Activated CD8-positive, alpha-beta T cell treated with anti-CD3 and anti-CD28 coated beads for 36 hours (primary cell): ENCODE data around the gene ASTN2. TPM values are rescaled to one million over a fixed set of nuclear protein-coding genes. Genes with fewer than 3 reads are reported as not detected.

Experiments
- ATAC-seq: fragments of 200-7000 bp; cut with Tn5 transposase; one replicate; pipeline ENCODE4 v1.10.0; 2021; ENCODE audit warnings: mild to moderate bottlenecking, moderate library complexity
- CTCF ChIA-PET: fragments of 350-600 bp; sonication (Branson Sonifier 250); formaldehyde crosslinking; loops from one replicate; lab custom pipeline; 2021; ENCODE audit warnings: antibody characterized with exemption; lab: Charles Lee
- POLR2A ChIA-PET: fragments of 350-600 bp; sonication (Branson Sonifier 250); formaldehyde crosslinking; loops from one replicate; lab custom pipeline; 2021; ENCODE audit warnings: antibody characterized with exemption; lab: Charles Lee
- DNase-seq: peaks from one replicate; pipeline ENCODE4 v3.0.0-alpha.2; 2020
- H3K27ac Mint-ChIP-seq: one replicate; pipeline ENCODE4 v1.8.0; 2021; ENCODE audit warnings: mild to moderate bottlenecking, mixed read lengths
- H3K27me3 Mint-ChIP-seq: one replicate; pipeline ENCODE4 v1.8.0; 2021; ENCODE audit warnings: mixed read lengths
- H3K36me3 Mint-ChIP-seq: one replicate; pipeline ENCODE4 v1.8.0; 2021; ENCODE audit warnings: low read depth, mixed read lengths
- H3K4me1 Mint-ChIP-seq: one replicate; pipeline ENCODE4 v1.8.0; 2021; ENCODE audit warnings: low read depth, mixed read lengths
- H3K4me3 Mint-ChIP-seq: one replicate; pipeline ENCODE4 v1.8.0; 2021; ENCODE audit warnings: mild to moderate bottlenecking, moderate library complexity, mixed read lengths
- H3K9me3 Mint-ChIP-seq: one replicate; pipeline ENCODE4 v1.8.0; 2021; ENCODE audit warnings: mixed read lengths
- CTCF ChIP-seq: fragments of 200-600 bp; IDR thresholded peaks from one replicate; pipeline ENCODE4 v1.8.0; 2022; ENCODE audit warnings: antibody characterized with exemption, mild to moderate bottlenecking
- intact Hi-C: fragments of 100-400 bp; cut with micrococcal nuclease; formaldehyde crosslinking; loops from one replicate; pipeline ENCODE4 v1.10.0; 2022
- total RNA-seq, 2 experiments: library from RNA; stranded (reverse); gene quantifications; one replicate each; pipeline ENCODE4 v1.2.3, GENCODE V29; 2021

ASTN2 gene
- total RNA-seq, 2 experiments from 2014 or later, result 5.2 to 5.7 TPM

GRCh38 chr9:116868201-116868600, 546.7 kb downstream of the ASTN2 start:
- no peaks in the 10 kb centered on the region for H3K27me3 Mint-ChIP-seq
- POLR2A ChIA-PET, result no interaction called here
- H3K27ac Mint-ChIP-seq, result no peak overlapping the region
- no peak for TF ChIP-seq CTCF
- CTCF ChIA-PET, result no interaction called here
- no peak for ATAC-seq
- intact Hi-C loops, result no loop called here
- no peaks in the 10 kb centered on the region for H3K36me3 Mint-ChIP-seq
- DNase-seq, result no peak
- H3K9me3 Mint-ChIP-seq, result no peaks in the 10 kb centered on the region
- no peaks in the 10 kb centered on the region for H3K4me1 Mint-ChIP-seq
- H3K4me3 Mint-ChIP-seq, result no peak overlapping the region

- Mint-ChIP-seq H3K9me3 (no peaks in the 10 kb centered on the region), H3K36me3 (no peaks in the 10 kb centered on the region), H3K4me3 (no peak overlapping the region), H3K27ac (no peak overlapping the region), H3K4me1 (no peaks in the 10 kb centered on the region), H3K27me3 (peaks cover 2% of the 10 kb centered on the region)
- ChIA-PET CTCF (interaction anchor here (0.8 to 5.6 kb wide), 13 partner anchors 9 to 1268 kb away, joined by 3 to 57 read pairs (median 5); no protein-coding TSS in a partner anchor), POLR2A (no interaction called here)
- TF ChIP-seq CTCF, result no peak
- ATAC-seq, result no peak
- no peak for DNase-seq
- intact Hi-C loops, result loop anchor here (5.0 kb wide), 1 partner anchor 124 kb away; no protein-coding TSS in a partner anchor
Measured at GRCh38 chr9:116861321-116861720, 553.5 kb downstream of the ASTN2 start.

- DNase-seq (peak; percentile 26), ATAC-seq (no peak)
- no peaks in the 10 kb centered on the region for H3K4me1 Mint-ChIP-seq
- peaks cover 2% of the 10 kb centered on the region for H3K27me3 Mint-ChIP-seq
- no peaks in the 10 kb centered on the region for H3K36me3 Mint-ChIP-seq
- intact Hi-C loops, result loop anchor here (5.0 kb wide), 1 partner anchor 123 kb away; no protein-coding TSS in a partner anchor
- CTCF ChIA-PET, result interaction anchor here (0.8 to 5.6 kb wide), 15 partner anchors 8 to 1268 kb away, joined by 3 to 57 read pairs (median 5); no protein-coding TSS in a partner anchor
- TF ChIP-seq CTCF, result peak; percentile 68
- POLR2A ChIA-PET, result no interaction called here
- no peak overlapping the region for H3K27ac Mint-ChIP-seq
- no peaks in the 10 kb centered on the region for H3K9me3 Mint-ChIP-seq
- H3K4me3 Mint-ChIP-seq, result no peak overlapping the region
Measured at GRCh38 chr9:116860509-116861120, 554.2 kb downstream of the ASTN2 start.

GRCh38 chr9:116859763-116860162, 555.1 kb downstream of the ASTN2 start:
- no peaks in the 10 kb centered on the region for H3K9me3 Mint-ChIP-seq
- CTCF ChIA-PET, result interaction anchor here (1.2 to 5.6 kb wide), 8 partner anchors 7 to 1267 kb away, joined by 3 to 57 read pairs (median 6); no protein-coding TSS in a partner anchor
- H3K36me3 Mint-ChIP-seq, result no peaks in the 10 kb centered on the region
- DNase-seq, result no peak
- no peak overlapping the region for H3K4me3 Mint-ChIP-seq
- H3K27ac Mint-ChIP-seq, result no peak overlapping the region
- ATAC-seq, result no peak
- POLR2A ChIA-PET, result no interaction called here
- no peak for TF ChIP-seq CTCF
- H3K4me1 Mint-ChIP-seq, result no peaks in the 10 kb centered on the region
- peaks cover 2% of the 10 kb centered on the region for H3K27me3 Mint-ChIP-seq
- intact Hi-C loops, result loop anchor here (5.0 kb wide), 1 partner anchor 122 kb away; no protein-coding TSS in a partner anchor

- intact Hi-C loops, result no loop called here
- peaks cover 2% of the 10 kb centered on the region for H3K27me3 Mint-ChIP-seq
Measured at GRCh38 chr9:116857321-116857720, 557.5 kb downstream of the ASTN2 start.

More at GRCh38 chr9:116857321-116857720, 557.5 kb downstream of the ASTN2 start:
- POLR2A ChIA-PET, result no interaction called here
- no peaks in the 10 kb centered on the region for H3K4me1 Mint-ChIP-seq
- H3K9me3 Mint-ChIP-seq, result no peaks in the 10 kb centered on the region
- H3K36me3 Mint-ChIP-seq, result no peaks in the 10 kb centered on the region
- DNase-seq (no peak), ATAC-seq (no peak)
- no peak overlapping the region for H3K27ac Mint-ChIP-seq
- no peak for TF ChIP-seq CTCF
- CTCF ChIA-PET, result no interaction called here
- no peak overlapping the region for H3K4me3 Mint-ChIP-seq
